ENCODE measurements around the gene FAM227A.

- no peak for TF ChIP-seq ZNF350 (tag by site-specific recombination; IDR thresholded peaks at IDR 0.05)
- no peak for TF ChIP-seq PATZ1 (tag by site-specific recombination; IDR thresholded peaks at IDR 0.05)
- TF ChIP-seq ZSCAN4 (tag by site-specific recombination; IDR thresholded peaks at IDR 0.05) = no peak
- TF ChIP-seq ZNF639 (tag by site-specific recombination; IDR thresholded peaks at IDR 0.05) = no peak
- TF ChIP-seq ZNF768 (tag by site-specific recombination; IDR thresholded peaks at IDR 0.05) = no peak
- TF ChIP-seq ZBTB44 (tag by site-specific recombination; IDR thresholded peaks at IDR 0.05) = no peak
- TF ChIP-seq ZNF785 (tag by site-specific recombination; IDR thresholded peaks at IDR 0.05) = no peak
Measured at GRCh38 chr22:38578505-38578904, 77.7 kb downstream of the FAM227A start.

Measured in HEK293 (cell line).